Measurements from ENCODE around the gene MFAP1. TPM values are rescaled to one million over a fixed set of nuclear protein-coding genes. Genes with fewer than 3 reads are reported as not detected.
"Not testable (repeated sequence)": the region's sequence is repeated elsewhere in the genome, so short reads cannot be mapped to it uniquely, and the experiment has no call there.

The MFAP1 gene
- total RNA-seq, 6 experiments from 2014 or later = 6.7 to 11.9 (median 8.1) TPM

DNA sequence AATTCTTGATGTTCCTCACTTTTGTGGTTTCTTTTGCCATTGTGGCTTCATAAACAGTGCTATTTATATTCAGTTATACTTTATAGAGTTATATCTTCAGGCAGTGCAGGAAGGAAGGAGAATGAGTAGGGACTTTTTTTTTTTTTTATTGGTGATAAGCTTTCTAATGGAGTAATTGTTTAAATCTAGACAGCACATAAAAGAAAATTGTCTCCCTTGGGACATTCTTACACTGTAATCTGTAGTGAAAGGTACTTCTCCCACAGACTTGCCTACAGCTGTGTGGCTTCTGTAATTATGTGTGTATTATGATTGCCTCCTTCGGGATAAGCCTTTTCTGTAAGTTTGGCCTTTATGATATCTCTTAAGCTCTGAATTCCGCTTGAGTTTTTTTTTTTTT lies 43.9 kb upstream of the MFAP1 start:
- ATAC-seq (no peak), DNase-seq (no peak)
- Histone ChIP-seq H3K27ac (no peak overlapping the region), H3K36me3 (no peaks in the 10 kb centered on the region), H3K9me3 (no peaks in the 10 kb centered on the region), H3K4me1 (no peaks in the 10 kb centered on the region), H3K27me3 (no peaks in the 10 kb centered on the region), H3K4me3 (no peak overlapping the region)
- intact Hi-C loops (cut with DNase I) = no loop called here
- TF ChIP-seq CTCF (IDR thresholded peaks at IDR 0.05) (no peak), POLR2A (IDR thresholded peaks at IDR 0.05) (no peak)
- WGBS (ENCODE audit: insufficient coverage, low coverage, low lambda C conversion rate, missing lambda C conversion rate) = 71% methylated on average over 2 of the region's 2 CpGs

- Histone ChIP-seq H3K27me3 (no peaks in the 10 kb centered on the region), H3K4me3 (no peak overlapping the region), H3K36me3 (no peaks in the 10 kb centered on the region), H3K4me1 (no peaks in the 10 kb centered on the region), H3K9me3 (no peaks in the 10 kb centered on the region), H3K27ac (no peak overlapping the region)
- no peak for ATAC-seq
- 98% methylated on average over 5 of the region's 5 CpGs for WGBS (ENCODE audit: insufficient coverage, low coverage, low lambda C conversion rate, missing lambda C conversion rate)
- DNase-seq = no peak
- intact Hi-C loops (cut with DNase I) = no loop called here
- TF ChIP-seq POLR2A (IDR thresholded peaks at IDR 0.05) (no peak), CTCF (IDR thresholded peaks at IDR 0.05) (no peak)
These were observed 42.6 kb upstream of the MFAP1 start for GRCh38 chr15:43867096-43867495.

DNA sequence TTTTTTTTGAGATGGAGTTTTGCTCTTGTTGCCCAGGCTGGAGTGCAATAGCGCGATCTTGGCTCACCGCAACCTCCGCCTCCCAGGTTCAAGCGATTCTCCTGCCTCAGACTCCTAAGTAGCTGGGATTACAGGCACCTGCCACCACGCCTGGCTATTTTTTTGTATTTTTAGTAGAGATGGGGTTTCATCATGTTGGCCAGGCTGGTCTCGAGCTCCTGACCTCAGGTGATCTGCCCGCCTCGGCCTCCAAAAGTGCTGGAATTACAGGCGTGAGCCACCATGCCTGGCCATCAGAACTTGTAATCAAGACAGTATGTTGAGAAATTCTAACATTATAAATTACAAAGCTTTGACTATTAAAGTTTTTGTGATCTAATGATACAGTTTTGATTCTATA lies 42.1 kb upstream of the MFAP1 start:
- WGBS (ENCODE audit: insufficient coverage, low coverage, low lambda C conversion rate, missing lambda C conversion rate) = 89% methylated on average over 8 of the region's 10 CpGs
- ATAC-seq; H3K9me3 ChIP-seq; H3K4me3 ChIP-seq; H3K27ac ChIP-seq; H3K36me3 ChIP-seq; intact Hi-C loops (cut with DNase I); H3K4me1 ChIP-seq; H3K27me3 ChIP-seq; DNase-seq: not testable (repeated sequence)

DNA sequence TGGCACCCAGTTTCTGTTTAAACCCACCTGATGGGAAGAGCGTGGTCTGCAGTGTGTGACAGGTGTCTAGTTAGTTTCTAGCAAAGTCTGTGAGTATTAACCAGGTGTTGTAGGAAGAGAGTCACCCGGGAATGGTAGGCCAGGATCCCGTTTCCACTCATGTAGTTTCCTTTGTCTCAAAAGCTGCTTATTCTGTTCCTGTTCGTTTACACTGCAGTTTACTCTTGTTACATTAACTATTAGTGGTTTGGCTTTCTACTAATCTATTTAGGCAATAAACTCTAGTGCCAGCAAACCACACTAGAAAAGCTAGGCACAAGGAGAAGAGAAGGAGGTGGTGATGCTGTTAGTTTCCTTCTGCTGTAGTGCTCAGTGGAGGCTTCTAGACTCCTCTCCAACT lies 35.1 kb upstream of the MFAP1 start:
- Histone ChIP-seq H3K4me1 (no peaks in the 10 kb centered on the region), H3K4me3 (no peak overlapping the region), H3K27me3 (no peaks in the 10 kb centered on the region), H3K36me3 (no peaks in the 10 kb centered on the region), H3K27ac (no peak overlapping the region), H3K9me3 (no peaks in the 10 kb centered on the region)
- TF ChIP-seq POLR2A (IDR thresholded peaks at IDR 0.05) (no peak), CTCF (IDR thresholded peaks at IDR 0.05) (no peak)
- no peak for ATAC-seq
- 48% methylated on average over 4 of the region's 4 CpGs for WGBS (ENCODE audit: insufficient coverage, low coverage, low lambda C conversion rate, missing lambda C conversion rate)
- intact Hi-C loops (cut with DNase I) = no loop called here
- no peak for DNase-seq

DNA sequence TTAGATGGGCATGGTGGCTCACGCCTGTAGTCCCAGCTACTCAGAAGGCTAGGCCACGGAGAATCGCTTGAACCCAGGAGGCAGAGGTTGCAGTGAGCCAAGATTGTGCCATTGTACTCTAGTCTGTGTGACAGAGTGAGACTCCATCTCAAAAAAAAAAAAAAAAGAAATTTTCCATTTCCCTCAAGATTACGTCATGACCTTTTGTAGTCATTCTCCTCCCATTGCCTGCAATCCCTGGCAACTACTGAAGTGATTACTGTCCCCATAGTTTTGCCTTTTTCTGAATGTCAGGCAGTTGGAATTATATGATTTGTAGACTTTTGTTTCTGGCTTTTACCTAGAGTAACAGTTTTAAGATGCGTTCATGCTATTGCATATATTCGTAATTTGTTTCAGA lies 30.3 kb upstream of the MFAP1 start:
- ATAC-seq (no peak), DNase-seq (no peak)
- Histone ChIP-seq H3K4me3 (no peak overlapping the region), H3K27ac (no peak overlapping the region), H3K9me3 (no peaks in the 10 kb centered on the region), H3K36me3 (no peaks in the 10 kb centered on the region), H3K27me3 (no peaks in the 10 kb centered on the region), H3K4me1 (no peaks in the 10 kb centered on the region)
- intact Hi-C loops (cut with DNase I) = no loop called here
- WGBS (ENCODE audit: insufficient coverage, low coverage, low lambda C conversion rate, missing lambda C conversion rate) = 85% methylated on average over 6 of the region's 6 CpGs
- no peak for TF ChIP-seq CTCF (IDR thresholded peaks at IDR 0.05)
- TF ChIP-seq POLR2A (IDR thresholded peaks at IDR 0.05) = no peak

Measured in right lobe of liver (tissue), 6 donors.